DOHH2 (cell line): ENCODE measurements around the gene SIDT2.
A peak's percentile ranks its signal among the peaks of the same experiment; 100 is the strongest.

Experiments
- H3F3A ChIP-seq: fragments of 200-600 bp; sonication (generic), shearing (Covaris generic); 2 replicates; pipeline ENCODE4 v1.6.0; 2016; ENCODE audit warnings: antibody characterized with exemption, mild to moderate bottlenecking; ENCODE audit not compliant: control insufficient read depth, insufficient read depth
- H3K27ac ChIP-seq: fragments of 200-600 bp; sonication (generic); 2 replicates; pipeline ENCODE4 v1.5.1; 2014; ENCODE audit warnings: low read depth, mild to moderate bottlenecking, low read length, moderate library complexity
- H3K27me3 ChIP-seq: fragments of 200-600 bp; sonication (generic); 2 replicates; pipeline ENCODE4 v1.6.1; 2014; ENCODE audit warnings: mild to moderate bottlenecking, low read length, mixed read lengths; ENCODE audit not compliant: control insufficient read depth
- H3K36me3 ChIP-seq: fragments of 200-600 bp; sonication (generic); 2 replicates; pipeline ENCODE4 v1.6.1; 2014; ENCODE audit warnings: mild to moderate bottlenecking, low read length, moderate library complexity, mixed read lengths; ENCODE audit not compliant: control insufficient read depth
- H3K4me1 ChIP-seq: fragments of 200-600 bp; sonication (generic); 2 replicates; pipeline ENCODE4 v1.6.1; 2014; ENCODE audit warnings: mild to moderate bottlenecking, low read length, mixed read lengths; ENCODE audit not compliant: control insufficient read depth
- H3K4me2 ChIP-seq: fragments of 200-600 bp; sonication (generic); 2 replicates; pipeline ENCODE4 v1.6.0; 2014; ENCODE audit warnings: mild to moderate bottlenecking, low read length, moderate library complexity
- H3K4me3 ChIP-seq: fragments of 200-600 bp; sonication (generic); 2 replicates; pipeline ENCODE4 v1.5.1; 2014; ENCODE audit warnings: mild to moderate bottlenecking, low read length, mixed read lengths
- H3K79me2 ChIP-seq: fragments of 200-600 bp; sonication (generic); 2 replicates; pipeline ENCODE4 v1.6.1; 2014; ENCODE audit warnings: mild to moderate bottlenecking, low read length, mixed read lengths; ENCODE audit not compliant: control insufficient read depth
- H3K9me2 ChIP-seq: fragments of 200-600 bp; sonication (generic); replicated peaks from 2 replicates; pipeline ENCODE4 v1.6.1; 2014; ENCODE audit warnings: mild to moderate bottlenecking, low read length, mixed read lengths; ENCODE audit not compliant: control insufficient read depth
- H3K9me3 ChIP-seq: fragments of 200-600 bp; sonication (generic); 2 replicates; pipeline ENCODE4 v1.6.1; 2014; ENCODE audit warnings: antibody characterized with exemption, low read length, mixed read lengths; ENCODE audit not compliant: control insufficient read depth, insufficient read depth
- H4K20me1 ChIP-seq: fragments of 200-600 bp; sonication (generic); 2 replicates; pipeline ENCODE4 v1.6.0; 2014; ENCODE audit warnings: low read depth, mild to moderate bottlenecking, antibody characterized with exemption, low read length, moderate library complexity; ENCODE audit not compliant: control insufficient read depth, insufficient read depth
- CTCF ChIP-seq: fragments of 200-600 bp; sonication (generic); IDR thresholded peaks from one replicate; pipeline ENCODE4 v1.5.1; 2014; ENCODE audit warnings: antibody characterized with exemption, mild to moderate bottlenecking, low read depth, low read length; ENCODE audit not compliant: poor library complexity, severe bottlenecking
- EZH2phosphoT487 ChIP-seq: fragments of 200-600 bp; sonication (generic); IDR thresholded peaks from 2 replicates; pipeline ENCODE4 v1.6.1; 2017; ENCODE audit warnings: borderline replicate concordance, mild to moderate bottlenecking, antibody characterized with exemption, low read length, moderate library complexity, mixed read lengths

SIDT2 gene

GRCh38 chr11:117228091-117228490 lies 49.5 kb downstream of the SIDT2 start:
- Histone ChIP-seq H3K79me2 (peaks cover 28% of the 10 kb centered on the region), H3K4me2 (no peak overlapping the region), H3K36me3 (peaks cover 58% of the 10 kb centered on the region), H3K9me3 (no peaks in the 10 kb centered on the region), H3K9me2 (no peaks in the 10 kb centered on the region), H3F3A (no peaks in the 10 kb centered on the region), H3K27me3 (no peaks in the 10 kb centered on the region), H3K4me1 (peaks cover 16% of the 10 kb centered on the region), H4K20me1 (no peaks in the 10 kb centered on the region), H3K27ac (no peak overlapping the region), H3K4me3 (no peak overlapping the region)
- TF ChIP-seq EZH2phosphoT487 = no peak
- no peak for TF ChIP-seq CTCF

- Histone ChIP-seq H3F3A (peaks cover 5% of the 10 kb centered on the region; the same call in 1 of the 2 replicates), H3K27ac (no peak overlapping the region), H4K20me1 (no peaks in the 10 kb centered on the region), H3K9me3 (no peaks in the 10 kb centered on the region), H3K79me2 (peaks cover 38% of the 10 kb centered on the region), H3K4me1 (peaks cover 28% of the 10 kb centered on the region), H3K4me3 (no peak overlapping the region), H3K4me2 (no peak overlapping the region), H3K36me3 (peaks cover 45% of the 10 kb centered on the region), H3K27me3 (no peaks in the 10 kb centered on the region), H3K9me2 (no peaks in the 10 kb centered on the region)
- TF ChIP-seq CTCF (no peak), EZH2phosphoT487 (no peak)
Measured at GRCh38 chr11:117229411-117229810, 50.9 kb downstream of the SIDT2 start.

GRCh38 chr11:117229931-117230285 lies 51.4 kb downstream of the SIDT2 start:
- peaks cover 28% of the 10 kb centered on the region for H3K4me1 ChIP-seq
- peaks cover 45% of the 10 kb centered on the region for H3K36me3 ChIP-seq
- H3K4me3 ChIP-seq = peak overlapping the region; percentile 95
- TF ChIP-seq EZH2phosphoT487 = no peak
- no peak for TF ChIP-seq CTCF
- H3K27ac ChIP-seq = peak overlapping the region; percentile 39; the same call in 1 of the 2 replicates
- no peaks in the 10 kb centered on the region for H4K20me1 ChIP-seq
- no peaks in the 10 kb centered on the region for H3K9me3 ChIP-seq
- no peaks in the 10 kb centered on the region for H3K9me2 ChIP-seq
- peaks cover 38% of the 10 kb centered on the region for H3K79me2 ChIP-seq
- peak overlapping the region; percentile 81 for H3K4me2 ChIP-seq
- H3F3A ChIP-seq = peaks cover 5% of the 10 kb centered on the region; the same call in 1 of the 2 replicates
- no peaks in the 10 kb centered on the region for H3K27me3 ChIP-seq
